Measurements from ENCODE around the gene NUBP2.

Gene NUBP2

DNA sequence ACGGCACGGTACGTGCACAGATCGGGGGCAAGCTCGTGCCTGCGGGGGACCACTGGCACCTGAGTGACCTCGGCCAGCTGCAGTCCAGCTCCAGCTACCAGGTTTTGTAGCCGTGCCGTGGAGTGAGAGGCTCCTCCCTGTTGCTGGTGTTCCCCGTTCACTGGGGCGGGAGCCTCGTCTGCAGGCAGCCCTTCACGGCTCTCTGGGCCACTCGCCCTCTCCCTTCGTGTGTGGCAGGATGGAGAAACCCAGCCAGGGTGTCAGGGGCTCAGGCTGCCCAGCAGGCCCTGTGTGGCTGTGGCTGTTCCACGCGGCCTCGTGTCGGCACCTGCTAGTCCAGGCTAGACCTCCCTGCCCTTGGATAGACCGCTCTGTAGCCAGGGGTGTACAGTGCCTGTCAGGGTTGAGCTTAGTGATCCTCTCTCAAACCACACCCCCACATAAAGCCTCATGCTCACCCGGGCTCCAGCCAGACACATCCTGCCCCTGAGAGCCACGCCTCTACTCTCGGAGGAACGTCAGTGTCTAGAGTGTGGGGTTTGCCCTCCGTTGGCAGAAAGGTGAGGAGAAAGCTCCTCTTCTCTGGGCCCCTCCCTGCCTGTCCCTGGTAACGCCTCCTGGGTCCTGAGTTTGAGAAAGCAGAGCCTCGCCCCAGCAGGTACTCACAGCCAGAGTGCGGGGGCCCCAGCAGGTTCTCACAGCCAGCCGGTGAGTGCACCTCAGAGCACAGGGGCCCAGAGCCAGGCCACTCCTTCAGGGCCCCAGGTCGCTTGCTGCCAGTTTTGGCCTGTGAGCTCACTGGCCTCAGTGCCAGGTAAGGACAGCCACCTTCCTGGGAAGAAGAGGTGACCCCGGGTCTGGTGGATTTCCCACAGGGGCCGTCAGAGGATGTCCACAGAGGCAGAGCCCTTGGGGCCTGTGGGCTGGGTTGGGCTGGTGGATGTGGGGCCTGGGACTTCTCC lies 39.1 kb upstream of the NUBP2 start:
- TF ChIP-seq, protein P1, sequence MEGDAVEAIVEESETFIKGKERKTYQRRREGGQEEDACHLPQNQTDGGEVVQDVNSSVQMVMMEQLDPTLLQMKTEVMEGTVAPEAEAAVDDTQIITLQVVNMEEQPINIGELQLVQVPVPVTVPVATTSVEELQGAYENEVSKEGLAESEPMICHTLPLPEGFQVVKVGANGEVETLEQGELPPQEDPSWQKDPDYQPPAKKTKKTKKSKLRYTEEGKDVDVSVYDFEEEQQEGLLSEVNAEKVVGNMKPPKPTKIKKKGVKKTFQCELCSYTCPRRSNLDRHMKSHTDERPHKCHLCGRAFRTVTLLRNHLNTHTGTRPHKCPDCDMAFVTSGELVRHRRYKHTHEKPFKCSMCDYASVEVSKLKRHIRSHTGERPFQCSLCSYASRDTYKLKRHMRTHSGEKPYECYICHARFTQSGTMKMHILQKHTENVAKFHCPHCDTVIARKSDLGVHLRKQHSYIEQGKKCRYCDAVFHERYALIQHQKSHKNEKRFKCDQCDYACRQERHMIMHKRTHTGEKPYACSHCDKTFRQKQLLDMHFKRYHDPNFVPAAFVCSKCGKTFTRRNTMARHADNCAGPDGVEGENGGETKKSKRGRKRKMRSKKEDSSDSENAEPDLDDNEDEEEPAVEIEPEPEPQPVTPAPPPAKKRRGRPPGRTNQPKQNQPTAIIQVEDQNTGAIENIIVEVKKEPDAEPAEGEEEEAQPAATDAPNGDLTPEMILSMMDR (IDR thresholded peaks at IDR 0.05; ENCODE audit: low read depth, low read length) = no peak
- DNase-seq (ENCODE audit: extremely low read depth, low read depth) = no peak

DNA sequence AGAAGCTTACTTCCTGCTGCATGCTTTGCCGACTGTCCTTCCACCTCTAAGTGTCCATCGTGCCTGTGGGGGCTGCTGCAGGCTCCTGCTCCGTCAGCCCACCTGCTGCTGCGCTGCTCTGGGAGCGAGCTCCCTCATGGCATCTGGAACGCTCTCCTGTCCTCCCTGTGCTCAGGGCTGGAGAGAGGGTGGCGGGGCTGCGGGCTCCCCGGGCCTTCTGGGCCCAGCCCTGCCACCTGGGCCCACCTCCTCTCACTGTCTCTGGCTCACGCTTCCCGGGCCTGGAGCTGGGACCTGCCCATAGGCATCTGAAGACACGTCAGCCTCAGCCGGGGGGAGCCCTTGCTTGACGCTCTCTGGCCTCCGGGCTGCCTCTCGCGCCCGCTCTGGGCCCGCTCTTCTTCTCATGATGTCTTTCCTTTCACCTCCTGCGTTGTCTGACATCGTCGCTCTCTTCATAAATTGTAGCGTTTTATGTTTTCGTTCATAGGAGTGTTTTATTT lies 38.4 kb upstream of the NUBP2 start:
- TF ChIP-seq, protein P1 (IDR thresholded peaks at IDR 0.05; ENCODE audit: low read depth, low read length) = no peak
- DNase-seq (ENCODE audit: extremely low read depth, low read depth) = no peak

DNA sequence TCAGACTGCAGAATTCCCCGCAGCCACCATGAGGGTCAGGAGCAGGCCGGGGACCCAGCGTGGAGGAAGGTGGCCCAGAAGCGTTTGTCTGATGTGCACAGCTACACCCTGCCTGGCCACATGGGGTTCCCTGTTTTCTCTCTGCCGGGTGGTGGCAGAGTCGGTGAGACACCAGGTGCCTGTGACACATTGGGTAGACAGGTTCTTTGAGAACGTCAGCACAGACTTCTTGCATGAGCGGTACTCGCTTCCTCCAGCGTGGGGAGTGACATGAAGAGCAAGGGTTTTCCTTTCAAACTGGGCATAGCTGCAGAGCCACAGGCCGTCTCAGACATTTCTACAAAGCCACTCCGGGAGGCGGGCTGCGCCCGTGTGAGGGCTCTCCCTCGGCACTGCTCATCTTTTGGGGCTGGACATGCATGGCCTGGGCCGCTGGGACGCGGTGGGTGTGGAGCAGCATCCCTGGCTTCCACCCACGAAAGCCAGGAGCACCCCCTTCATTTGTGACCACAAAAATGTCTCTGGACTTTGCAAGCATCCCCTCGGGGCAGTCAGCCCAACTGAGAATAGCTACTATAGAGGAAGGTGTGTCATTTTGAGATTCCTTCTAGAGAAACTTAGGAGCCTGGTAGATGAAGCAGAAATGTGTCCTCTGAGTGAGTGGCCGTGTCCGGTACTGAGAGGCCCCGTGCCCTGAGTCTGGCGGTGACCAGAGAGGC lies 37.4 kb upstream of the NUBP2 start:
- peak; percentile 36 for DNase-seq (ENCODE audit: extremely low read depth, low read depth)
- TF ChIP-seq, protein P1 (IDR thresholded peaks at IDR 0.05; ENCODE audit: low read depth, low read length) = no peak

DNA sequence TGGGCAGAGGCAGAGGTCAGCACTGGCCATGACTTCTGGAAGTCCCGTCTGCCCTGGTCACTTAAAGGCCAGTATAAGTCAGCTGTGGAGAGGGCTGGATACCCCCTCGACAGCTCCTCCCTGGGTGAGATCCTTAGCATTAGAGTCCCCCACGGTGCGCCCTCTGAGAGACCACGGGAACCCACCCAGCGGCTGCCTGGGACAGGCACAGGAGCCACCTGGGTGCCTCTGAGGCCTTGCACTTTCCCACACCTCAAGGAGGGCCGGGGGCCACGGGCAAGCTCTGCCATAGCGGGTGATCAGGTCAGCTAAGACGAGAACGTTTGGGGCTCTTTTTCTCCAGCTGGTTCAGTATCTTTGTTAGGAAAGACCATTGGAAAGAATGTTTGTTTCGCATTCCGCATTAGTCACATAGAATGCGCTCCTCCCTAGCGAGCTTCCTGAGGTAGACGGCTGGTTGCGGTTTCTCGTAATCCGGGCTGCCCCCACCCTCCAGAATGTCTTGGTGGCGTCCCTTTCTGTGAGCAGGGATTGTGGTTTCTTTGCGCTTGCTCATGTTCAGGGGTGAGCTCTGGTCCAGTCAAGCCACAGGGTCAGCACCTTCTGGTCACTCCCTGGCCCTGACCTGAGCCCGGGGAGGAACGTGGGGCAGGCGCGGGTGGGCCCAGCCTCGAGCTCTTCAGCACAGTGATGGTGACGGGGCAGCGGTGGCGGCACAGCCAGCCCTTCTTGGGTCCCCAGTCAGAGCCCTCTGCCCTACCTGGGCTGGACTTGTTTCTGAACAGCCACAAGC lies 36.7 kb upstream of the NUBP2 start:
- no peak for DNase-seq (ENCODE audit: extremely low read depth, low read depth)
- TF ChIP-seq, protein P1 (IDR thresholded peaks at IDR 0.05; ENCODE audit: low read depth, low read length) = no peak

DNA sequence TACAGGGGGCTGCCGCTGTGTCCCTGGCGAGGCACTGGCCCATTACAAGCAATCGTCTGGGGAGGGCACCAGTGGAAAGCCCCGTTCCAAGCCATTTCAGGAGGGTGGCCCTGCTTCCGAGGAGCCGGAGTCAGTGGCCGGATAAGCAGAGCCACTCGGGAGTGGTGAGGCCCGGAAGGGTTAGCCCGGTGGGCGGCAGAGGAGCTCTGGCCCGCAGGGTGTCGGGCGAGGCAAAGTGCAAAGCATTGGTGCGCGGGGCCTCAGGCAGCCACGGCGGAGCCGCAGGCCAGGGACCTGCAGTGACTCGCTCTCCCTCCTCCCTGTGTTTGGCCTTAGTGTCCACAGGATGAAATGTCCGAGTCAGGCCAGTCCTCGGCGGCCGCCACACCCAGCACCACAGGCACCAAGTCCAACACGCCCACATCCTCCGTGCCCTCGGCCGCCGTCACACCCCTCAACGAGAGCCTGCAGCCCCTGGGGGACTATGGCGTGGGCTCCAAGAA lies 36.0 kb upstream of the NUBP2 start:
- DNase-seq (ENCODE audit: extremely low read depth, low read depth) = no peak

DNA sequence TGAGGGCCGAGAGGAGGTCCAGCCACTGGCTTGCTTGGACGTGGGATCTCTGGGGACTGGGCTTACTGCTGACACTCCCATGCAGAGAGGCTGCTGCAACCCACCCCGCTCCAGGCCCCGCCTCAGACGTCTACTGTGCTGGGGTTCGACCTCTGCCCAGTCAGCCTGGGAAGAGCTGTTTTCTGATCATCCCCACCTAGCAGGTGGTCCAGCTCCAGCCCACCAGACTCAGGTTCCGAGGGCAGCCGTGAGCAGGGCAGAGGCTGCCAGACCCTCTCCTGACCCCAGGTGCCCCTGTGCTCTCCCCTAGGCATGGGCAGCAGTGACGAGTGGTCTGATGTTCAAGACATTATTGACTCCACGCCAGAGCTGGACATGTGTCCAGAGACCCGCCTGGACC lies 34.8 kb upstream of the NUBP2 start:
- no peak for DNase-seq (ENCODE audit: extremely low read depth, low read depth)
- TF ChIP-seq, protein P1 (IDR thresholded peaks at IDR 0.05; ENCODE audit: low read depth, low read length) = no peak

More for the DNA sequence above, 36.0 kb upstream of the NUBP2 start:
- TF ChIP-seq, protein P1 (IDR thresholded peaks at IDR 0.05; ENCODE audit: low read depth, low read length) = no peak

Measured in AG09319 (cell line).